B cell (primary cell): ENCODE data around the gene ABCA13.

Source experiments
- EZH2 ChIP-seq: IDR thresholded peaks from 2 replicates; pipeline ENCODE4 v1.6.1; 2012; ENCODE audit warnings: borderline replicate concordance, low read depth, mild to moderate bottlenecking, moderate library complexity, low read length; ENCODE audit not compliant: insufficient read depth, poor library complexity, severe bottlenecking
- TF ChIP-seq, protein P1 (sequence below): fragments of 200-600 bp; IDR thresholded peaks from one replicate; pipeline ENCODE4 v1.8.0; 2022; ENCODE audit warnings: antibody characterized with exemption, mild to moderate bottlenecking

DNA sequence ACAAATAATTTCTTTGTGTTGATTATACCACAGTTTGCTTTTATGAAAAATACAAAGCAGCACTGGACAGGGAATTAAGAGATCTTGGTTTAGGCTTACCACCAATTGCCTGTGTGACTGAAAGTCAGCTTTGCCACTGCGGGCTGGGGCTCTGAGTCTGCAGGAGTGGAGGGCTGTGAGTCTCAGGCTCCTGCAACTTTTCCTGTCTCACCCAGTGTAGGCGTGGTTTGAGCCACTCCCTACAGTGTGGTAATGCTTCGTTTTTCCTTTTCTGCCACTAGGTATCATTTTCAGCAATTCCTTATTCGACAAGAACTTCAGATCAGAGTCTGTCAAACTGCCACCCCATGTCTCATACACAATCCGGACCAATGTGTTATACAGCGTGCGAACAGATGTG is 180.6 kb downstream of the ABCA13 start:
- TF ChIP-seq, protein P1, sequence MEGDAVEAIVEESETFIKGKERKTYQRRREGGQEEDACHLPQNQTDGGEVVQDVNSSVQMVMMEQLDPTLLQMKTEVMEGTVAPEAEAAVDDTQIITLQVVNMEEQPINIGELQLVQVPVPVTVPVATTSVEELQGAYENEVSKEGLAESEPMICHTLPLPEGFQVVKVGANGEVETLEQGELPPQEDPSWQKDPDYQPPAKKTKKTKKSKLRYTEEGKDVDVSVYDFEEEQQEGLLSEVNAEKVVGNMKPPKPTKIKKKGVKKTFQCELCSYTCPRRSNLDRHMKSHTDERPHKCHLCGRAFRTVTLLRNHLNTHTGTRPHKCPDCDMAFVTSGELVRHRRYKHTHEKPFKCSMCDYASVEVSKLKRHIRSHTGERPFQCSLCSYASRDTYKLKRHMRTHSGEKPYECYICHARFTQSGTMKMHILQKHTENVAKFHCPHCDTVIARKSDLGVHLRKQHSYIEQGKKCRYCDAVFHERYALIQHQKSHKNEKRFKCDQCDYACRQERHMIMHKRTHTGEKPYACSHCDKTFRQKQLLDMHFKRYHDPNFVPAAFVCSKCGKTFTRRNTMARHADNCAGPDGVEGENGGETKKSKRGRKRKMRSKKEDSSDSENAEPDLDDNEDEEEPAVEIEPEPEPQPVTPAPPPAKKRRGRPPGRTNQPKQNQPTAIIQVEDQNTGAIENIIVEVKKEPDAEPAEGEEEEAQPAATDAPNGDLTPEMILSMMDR: no peak
- no peak for TF ChIP-seq EZH2
